SJCRH30 (cell line): ENCODE data around the gene USP8. TPM values are rescaled to one million over a fixed set of nuclear protein-coding genes. Genes with fewer than 3 reads are reported as not detected.
A peak's percentile ranks its signal among the peaks of the same experiment; 100 is the strongest.
"Not testable (repeated sequence)": the region's sequence is repeated elsewhere in the genome, so short reads cannot be mapped to it uniquely, and the experiment has no call there.

Experiments
- DNase-seq, 2 experiments: peaks; one replicate each; pipeline ENCODE4 v3.0.0-alpha.2; 2015 to 2020
- H3K27ac ChIP-seq: fragments of 250-450 bp; sonication (Bioruptor Pico); 2 replicates; pipeline ENCODE4 v1.5.1; 2020; ENCODE audit warnings: mild to moderate bottlenecking, moderate library complexity
- H3K27me3 ChIP-seq: fragments of 250-450 bp; sonication (Bioruptor Pico); 2 replicates; pipeline ENCODE4 v1.5.1; 2020; ENCODE audit warnings: mild to moderate bottlenecking, moderate library complexity
- H3K36me3 ChIP-seq: fragments of 250-450 bp; sonication (Bioruptor Pico); 2 replicates; pipeline ENCODE4 v1.5.1; 2020; ENCODE audit warnings: mild to moderate bottlenecking, moderate library complexity
- H3K4me1 ChIP-seq: fragments of 250-450 bp; sonication (Bioruptor Pico); 2 replicates; pipeline ENCODE4 v1.5.1; 2020; ENCODE audit warnings: mild to moderate bottlenecking, moderate library complexity
- H3K4me3 ChIP-seq: fragments of 250-450 bp; sonication (Bioruptor Pico); 2 replicates; pipeline ENCODE4 v1.5.1; 2020; ENCODE audit warnings: mild to moderate bottlenecking, moderate library complexity
- H3K9me3 ChIP-seq: fragments of 250-450 bp; sonication (Bioruptor Pico); replicated peaks from 2 replicates; pipeline ENCODE4 v1.5.1; 2020; ENCODE audit warnings: mild to moderate bottlenecking, moderate library complexity
- total RNA-seq: library from RNA; depleted of rRNA; stranded (reverse); fragments of >200 nt; shearing (Covaris generic); gene quantifications from 2 replicates; pipeline ENCODE4 v1.2.3, GENCODE V29; 2014; rRNA removed

The USP8 gene
- 37.1 and 46.3 TPM in 2 replicates for total RNA-seq

GRCh38 chr15:50424066-50424890, at the start of gene USP8:
TSS of gene USP8 (plus strand) at chr15:50424405. CDS start at chr15:50439074, 14,669 bp downstream.
- peak within 1 kb of the TSS; percentile 68 for H3K27ac ChIP-seq
- no peaks in the 10 kb centered on the region for H3K27me3 ChIP-seq
- H3K4me3 ChIP-seq, result peak within 1 kb of the TSS; percentile 86
- peaks cover 4% of the 10 kb centered on the region; the same call in 1 of the 2 replicates for H3K4me1 ChIP-seq
- DNase-seq, result peak; percentile 98 to 99
- peaks cover 3% of the 10 kb centered on the region; the same call in 1 of the 2 replicates for H3K36me3 ChIP-seq
- no peaks in the 10 kb centered on the region for H3K9me3 ChIP-seq

GRCh38 chr15:50377867-50378751, 46.1 kb upstream of the USP8 start:
- Histone ChIP-seq H3K27ac (no peak overlapping the region), H3K4me3 (no peak overlapping the region), H3K4me1 (no peaks in the 10 kb centered on the region), H3K9me3 (no peaks in the 10 kb centered on the region), H3K27me3 (no peaks in the 10 kb centered on the region), H3K36me3 (no peaks in the 10 kb centered on the region)
- no peak for DNase-seq

GRCh38 chr15:50378776-50379175, 45.4 kb upstream of the USP8 start:
- H3K4me1 ChIP-seq, result no peaks in the 10 kb centered on the region
- no peaks in the 10 kb centered on the region for H3K27me3 ChIP-seq
- H3K36me3 ChIP-seq, result no peaks in the 10 kb centered on the region
- no peak overlapping the region for H3K4me3 ChIP-seq
- no peak for DNase-seq
- H3K27ac ChIP-seq, result no peak overlapping the region
- no peaks in the 10 kb centered on the region for H3K9me3 ChIP-seq

GRCh38 chr15:50379413-50379812, 44.8 kb upstream of the USP8 start:
- not testable (repeated sequence) for DNase-seq, H3K4me1 ChIP-seq, H3K4me3 ChIP-seq, H3K36me3 ChIP-seq, H3K27me3 ChIP-seq, H3K27ac ChIP-seq, H3K9me3 ChIP-seq

GRCh38 chr15:50380089-50380488, 44.1 kb upstream of the USP8 start:
- H3K36me3 ChIP-seq, result no peaks in the 10 kb centered on the region
- no peaks in the 10 kb centered on the region for H3K4me1 ChIP-seq
- H3K27ac ChIP-seq, result no peak overlapping the region
- H3K27me3 ChIP-seq, result no peaks in the 10 kb centered on the region
- H3K9me3 ChIP-seq, result no peaks in the 10 kb centered on the region
- DNase-seq, result no peak
- H3K4me3 ChIP-seq, result no peak overlapping the region

- H3K27me3 ChIP-seq, result no peaks in the 10 kb centered on the region
- no peaks in the 10 kb centered on the region for H3K4me1 ChIP-seq
- H3K36me3 ChIP-seq, result no peaks in the 10 kb centered on the region
- H3K4me3 ChIP-seq, result no peak overlapping the region
- no peak for DNase-seq
- no peaks in the 10 kb centered on the region for H3K9me3 ChIP-seq
- H3K27ac ChIP-seq, result no peak overlapping the region
Measured at GRCh38 chr15:50381438-50381837, 42.8 kb upstream of the USP8 start.

- not testable (repeated sequence) for DNase-seq, H3K36me3 ChIP-seq, H3K27me3 ChIP-seq, H3K9me3 ChIP-seq, H3K27ac ChIP-seq, H3K4me1 ChIP-seq, H3K4me3 ChIP-seq
Measured at GRCh38 chr15:50382408-50382807, 41.8 kb upstream of the USP8 start.

GRCh38 chr15:50390554-50391264, 33.5 kb upstream of the USP8 start:
- no peaks in the 10 kb centered on the region for H3K9me3 ChIP-seq
- H3K4me1 ChIP-seq, result no peaks in the 10 kb centered on the region
- H3K27ac ChIP-seq, result no peak overlapping the region
- no peak overlapping the region for H3K4me3 ChIP-seq
- no peaks in the 10 kb centered on the region for H3K27me3 ChIP-seq
- no peak for DNase-seq
- no peaks in the 10 kb centered on the region for H3K36me3 ChIP-seq

- H3K27me3 ChIP-seq, H3K36me3 ChIP-seq, H3K27ac ChIP-seq, H3K4me1 ChIP-seq, DNase-seq, H3K4me3 ChIP-seq, H3K9me3 ChIP-seq: not testable (repeated sequence)
Measured at GRCh38 chr15:50391561-50391960, 32.6 kb upstream of the USP8 start.

GRCh38 chr15:50411870-50412269, 12.3 kb upstream of the USP8 start:
- Histone ChIP-seq H3K9me3 (no peaks in the 10 kb centered on the region), H3K27ac (no peak overlapping the region), H3K27me3 (no peaks in the 10 kb centered on the region), H3K36me3 (no peaks in the 10 kb centered on the region), H3K4me3 (no peak overlapping the region), H3K4me1 (no peaks in the 10 kb centered on the region)
- DNase-seq, result no peak

- H3K27me3 ChIP-seq, result no peaks in the 10 kb centered on the region
- no peaks in the 10 kb centered on the region for H3K36me3 ChIP-seq
- no peak for DNase-seq
- H3K9me3 ChIP-seq, result no peaks in the 10 kb centered on the region
- no peaks in the 10 kb centered on the region for H3K4me1 ChIP-seq
- H3K4me3 ChIP-seq, result no peak overlapping the region
- no peak overlapping the region for H3K27ac ChIP-seq
Measured at GRCh38 chr15:50414624-50415023, 9.6 kb upstream of the USP8 start.

GRCh38 chr15:50415752-50416404, 8.3 kb upstream of the USP8 start:
- peak in 1 of 2 experiments; percentile 29 for DNase-seq
- H3K36me3 ChIP-seq, result no peaks in the 10 kb centered on the region
- H3K27ac ChIP-seq, result no peak overlapping the region
- no peaks in the 10 kb centered on the region for H3K27me3 ChIP-seq
- no peaks in the 10 kb centered on the region for H3K4me1 ChIP-seq
- H3K4me3 ChIP-seq, result no peak overlapping the region
- no peaks in the 10 kb centered on the region for H3K9me3 ChIP-seq

GRCh38 chr15:50416890-50417289, 7.3 kb upstream of the USP8 start:
- Histone ChIP-seq H3K27ac (no peak overlapping the region), H3K4me1 (no peaks in the 10 kb centered on the region), H3K9me3 (no peaks in the 10 kb centered on the region), H3K27me3 (no peaks in the 10 kb centered on the region), H3K4me3 (no peak overlapping the region), H3K36me3 (no peaks in the 10 kb centered on the region)
- DNase-seq, result no peak

GRCh38 chr15:50418041-50418583, 6.1 kb upstream of the USP8 start:
- no peaks in the 10 kb centered on the region for H3K9me3 ChIP-seq
- no peaks in the 10 kb centered on the region for H3K36me3 ChIP-seq
- peak; percentile 23 to 34 for DNase-seq

More at GRCh38 chr15:50418041-50418583, 6.1 kb upstream of the USP8 start:
- Histone ChIP-seq H3K27me3 (no peaks in the 10 kb centered on the region), H3K4me3 (no peak overlapping the region), H3K4me1 (no peaks in the 10 kb centered on the region), H3K27ac (no peak overlapping the region)
